ENCODE measurements around the gene SRF.

The SRF gene

DNA sequence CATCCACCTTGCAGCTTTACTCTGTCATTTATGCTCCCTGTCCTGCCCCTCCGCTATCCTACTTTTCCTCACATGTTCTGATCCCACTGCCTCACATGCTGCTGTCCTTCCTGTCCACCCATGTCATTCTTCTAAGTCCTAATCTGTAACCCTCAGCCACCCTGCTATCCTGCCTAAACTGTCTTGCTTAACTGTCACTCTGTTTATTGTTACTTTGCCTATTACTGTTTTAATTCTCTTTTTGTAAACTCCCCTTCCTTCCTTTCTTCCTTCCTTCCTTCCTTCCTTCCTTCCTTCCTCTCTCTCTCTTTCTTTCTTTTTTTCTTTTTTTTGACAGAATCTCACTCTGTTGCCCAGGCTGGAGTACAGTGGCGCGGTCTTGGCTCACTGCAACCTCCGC, 12.4 kb downstream of the SRF start:
- H3K4me3 ChIP-seq (ENCODE audit: control insufficient read depth, low read depth, low read length), result no peak overlapping the region

DNA sequence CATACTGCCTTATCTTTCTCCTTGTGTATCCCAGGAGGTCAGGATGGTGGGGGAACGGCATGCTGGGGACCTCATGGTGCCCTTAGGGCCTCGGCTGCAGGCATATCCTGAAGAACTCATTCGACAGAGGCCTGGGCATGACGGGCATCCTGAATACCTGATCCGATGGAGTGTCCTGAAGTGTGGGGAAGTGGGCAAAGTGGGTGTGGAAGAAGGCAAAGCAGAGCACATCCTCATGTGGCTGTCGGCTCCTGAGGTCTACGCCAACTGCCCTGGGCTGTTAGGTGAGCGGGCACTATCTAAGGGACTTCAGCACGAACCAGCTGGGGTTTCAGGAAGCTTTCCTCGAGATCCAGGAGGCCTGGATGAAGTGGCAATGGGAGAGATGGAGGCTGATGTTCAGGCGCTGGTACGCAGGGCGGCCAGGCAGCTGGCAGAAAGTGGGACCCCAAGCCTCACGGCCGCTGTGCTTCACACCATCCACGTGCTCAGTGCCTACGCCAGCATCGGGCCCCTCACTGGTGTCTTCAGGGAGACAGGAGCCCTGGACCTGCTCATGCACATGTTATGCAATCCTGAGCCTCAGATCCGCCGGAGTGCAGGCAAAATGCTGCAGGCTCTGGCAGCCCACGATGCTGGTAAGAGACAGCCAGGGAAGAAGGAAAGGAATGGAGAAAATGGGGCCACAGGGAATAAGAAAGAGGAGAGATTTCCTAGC, 13.4 kb downstream of the SRF start:
- TF ChIP-seq, protein P1, sequence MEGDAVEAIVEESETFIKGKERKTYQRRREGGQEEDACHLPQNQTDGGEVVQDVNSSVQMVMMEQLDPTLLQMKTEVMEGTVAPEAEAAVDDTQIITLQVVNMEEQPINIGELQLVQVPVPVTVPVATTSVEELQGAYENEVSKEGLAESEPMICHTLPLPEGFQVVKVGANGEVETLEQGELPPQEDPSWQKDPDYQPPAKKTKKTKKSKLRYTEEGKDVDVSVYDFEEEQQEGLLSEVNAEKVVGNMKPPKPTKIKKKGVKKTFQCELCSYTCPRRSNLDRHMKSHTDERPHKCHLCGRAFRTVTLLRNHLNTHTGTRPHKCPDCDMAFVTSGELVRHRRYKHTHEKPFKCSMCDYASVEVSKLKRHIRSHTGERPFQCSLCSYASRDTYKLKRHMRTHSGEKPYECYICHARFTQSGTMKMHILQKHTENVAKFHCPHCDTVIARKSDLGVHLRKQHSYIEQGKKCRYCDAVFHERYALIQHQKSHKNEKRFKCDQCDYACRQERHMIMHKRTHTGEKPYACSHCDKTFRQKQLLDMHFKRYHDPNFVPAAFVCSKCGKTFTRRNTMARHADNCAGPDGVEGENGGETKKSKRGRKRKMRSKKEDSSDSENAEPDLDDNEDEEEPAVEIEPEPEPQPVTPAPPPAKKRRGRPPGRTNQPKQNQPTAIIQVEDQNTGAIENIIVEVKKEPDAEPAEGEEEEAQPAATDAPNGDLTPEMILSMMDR (conservative IDR thresholded peaks at IDR 0.05; ENCODE audit: control insufficient read depth, insufficient read depth, low read depth, low read length), result no peak
- H3K4me3 ChIP-seq (ENCODE audit: control insufficient read depth, low read depth, low read length), result no peak overlapping the region

More for the DNA sequence above, 12.4 kb downstream of the SRF start:
- no peak for DNase-seq (ENCODE audit: low read depth)
- TF ChIP-seq, protein P1 (conservative IDR thresholded peaks at IDR 0.05; ENCODE audit: control insufficient read depth, insufficient read depth, low read depth, low read length), result no peak

DNA sequence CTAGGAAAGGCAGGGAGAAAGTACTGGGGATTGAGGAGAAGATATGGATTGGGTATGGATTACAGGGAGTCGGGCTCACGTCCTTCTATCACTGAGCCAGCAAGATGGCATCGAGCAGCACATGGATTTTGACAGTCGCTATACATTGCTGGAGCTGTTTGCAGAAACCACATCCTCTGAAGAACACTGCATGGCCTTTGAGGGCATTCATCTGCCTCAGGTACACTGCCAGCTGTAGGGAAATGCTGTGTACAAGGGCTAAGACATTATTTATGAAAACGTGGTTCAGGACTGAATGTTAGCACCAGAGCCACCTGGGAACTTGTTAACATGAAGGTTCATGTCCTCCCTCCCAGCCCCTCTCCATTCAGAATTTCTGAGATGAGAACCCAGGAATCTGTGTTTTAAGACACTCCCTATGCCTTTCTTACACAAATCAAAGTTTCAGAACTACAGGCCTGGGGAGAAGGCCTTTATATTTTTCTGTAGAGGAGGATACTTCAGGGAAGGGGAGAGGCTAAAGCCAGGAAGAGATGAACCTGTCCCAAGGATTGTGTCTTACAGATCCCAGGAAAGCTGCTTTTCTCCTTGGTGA, 14.4 kb downstream of the SRF start:
- no peak for DNase-seq (ENCODE audit: low read depth)
- TF ChIP-seq, protein P1 (conservative IDR thresholded peaks at IDR 0.05; ENCODE audit: control insufficient read depth, insufficient read depth, low read depth, low read length), result no peak
- no peak overlapping the region for H3K4me3 ChIP-seq (ENCODE audit: control insufficient read depth, low read depth, low read length)

More for the DNA sequence above, 13.4 kb downstream of the SRF start:
- no peak for DNase-seq (ENCODE audit: low read depth)

DNA sequence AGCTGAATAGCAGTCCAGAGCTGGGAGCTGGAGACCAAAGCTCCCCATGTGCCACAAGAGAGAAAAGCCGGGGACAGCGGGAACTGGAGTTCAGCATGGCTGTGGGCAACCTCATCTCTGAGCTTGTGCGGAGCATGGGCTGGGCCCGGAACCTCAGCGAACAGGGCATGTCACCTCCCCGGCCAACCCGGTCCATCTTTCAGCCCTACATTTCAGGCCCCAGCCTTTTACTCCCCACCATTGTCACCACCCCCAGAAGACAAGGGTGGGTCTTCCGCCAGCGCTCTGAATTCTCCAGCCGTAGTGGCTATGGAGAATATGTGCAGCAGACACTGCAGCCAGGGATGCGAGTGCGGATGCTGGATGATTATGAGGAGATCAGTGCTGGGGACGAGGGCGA, 14.9 kb downstream of the SRF start:
- H3K4me3 ChIP-seq (ENCODE audit: control insufficient read depth, low read depth, low read length), result no peak overlapping the region
- TF ChIP-seq, protein P1 (conservative IDR thresholded peaks at IDR 0.05; ENCODE audit: control insufficient read depth, insufficient read depth, low read depth, low read length), result no peak
- DNase-seq (ENCODE audit: low read depth), result no peak

DNA sequence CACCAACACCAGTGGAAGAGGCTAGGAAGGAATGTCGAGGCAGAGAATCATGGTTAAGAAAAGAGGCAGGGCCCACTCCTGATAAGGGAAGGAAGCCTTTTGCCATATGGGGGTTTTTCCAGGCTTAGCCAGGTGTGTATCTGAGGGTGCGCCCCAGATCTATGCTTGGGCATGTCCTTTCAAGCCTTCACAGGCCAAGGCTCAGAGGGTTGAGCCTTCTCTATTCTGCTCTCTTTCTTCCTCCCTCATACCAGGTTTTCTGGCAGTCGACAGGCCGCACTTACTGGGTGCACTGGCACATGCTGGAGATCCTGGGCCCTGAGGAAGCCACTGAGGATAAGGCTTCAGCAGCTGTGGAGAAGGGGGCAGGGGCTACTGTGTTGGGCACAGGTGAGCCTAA, 15.6 kb downstream of the SRF start:
- TF ChIP-seq, protein P1 (conservative IDR thresholded peaks at IDR 0.05; ENCODE audit: control insufficient read depth, insufficient read depth, low read depth, low read length), result no peak
- H3K4me3 ChIP-seq (ENCODE audit: control insufficient read depth, low read depth, low read length), result no peak overlapping the region
- no peak for DNase-seq (ENCODE audit: low read depth)

DNA sequence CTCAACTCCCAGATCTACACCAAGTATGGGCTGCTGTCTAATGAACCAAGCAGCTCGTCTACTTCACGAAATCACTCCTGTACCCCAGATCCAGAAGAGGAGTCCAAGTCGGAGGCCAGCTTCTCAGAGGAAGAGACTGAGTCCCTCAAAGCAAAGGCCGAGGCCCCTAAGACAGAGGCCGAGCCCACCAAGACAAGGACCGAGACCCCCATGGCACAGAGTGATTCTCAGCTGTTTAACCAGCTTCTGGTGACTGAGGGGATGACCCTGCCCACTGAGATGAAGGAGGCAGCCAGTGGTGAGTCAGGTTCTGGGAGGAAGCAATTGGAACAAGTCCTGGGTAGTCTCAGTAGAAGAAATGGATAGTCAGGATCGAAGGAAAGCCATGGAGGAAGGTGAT, 16.8 kb downstream of the SRF start:
- TF ChIP-seq, protein P1 (conservative IDR thresholded peaks at IDR 0.05; ENCODE audit: control insufficient read depth, insufficient read depth, low read depth, low read length), result no peak
- no peak overlapping the region for H3K4me3 ChIP-seq (ENCODE audit: control insufficient read depth, low read depth, low read length)
- no peak for DNase-seq (ENCODE audit: low read depth)
